ENCODE data around the gene MLLT6.

- TF ChIP-seq POLR2A (IDR thresholded peaks at IDR 0.05): no peak
- TF ChIP-seq, protein P1, sequence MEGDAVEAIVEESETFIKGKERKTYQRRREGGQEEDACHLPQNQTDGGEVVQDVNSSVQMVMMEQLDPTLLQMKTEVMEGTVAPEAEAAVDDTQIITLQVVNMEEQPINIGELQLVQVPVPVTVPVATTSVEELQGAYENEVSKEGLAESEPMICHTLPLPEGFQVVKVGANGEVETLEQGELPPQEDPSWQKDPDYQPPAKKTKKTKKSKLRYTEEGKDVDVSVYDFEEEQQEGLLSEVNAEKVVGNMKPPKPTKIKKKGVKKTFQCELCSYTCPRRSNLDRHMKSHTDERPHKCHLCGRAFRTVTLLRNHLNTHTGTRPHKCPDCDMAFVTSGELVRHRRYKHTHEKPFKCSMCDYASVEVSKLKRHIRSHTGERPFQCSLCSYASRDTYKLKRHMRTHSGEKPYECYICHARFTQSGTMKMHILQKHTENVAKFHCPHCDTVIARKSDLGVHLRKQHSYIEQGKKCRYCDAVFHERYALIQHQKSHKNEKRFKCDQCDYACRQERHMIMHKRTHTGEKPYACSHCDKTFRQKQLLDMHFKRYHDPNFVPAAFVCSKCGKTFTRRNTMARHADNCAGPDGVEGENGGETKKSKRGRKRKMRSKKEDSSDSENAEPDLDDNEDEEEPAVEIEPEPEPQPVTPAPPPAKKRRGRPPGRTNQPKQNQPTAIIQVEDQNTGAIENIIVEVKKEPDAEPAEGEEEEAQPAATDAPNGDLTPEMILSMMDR (IDR thresholded peaks at IDR 0.05): no peak
Measured at GRCh38 chr17:38741921-38742410, 36.9 kb downstream of the MLLT6 start.

Measured in heart left ventricle (tissue), 13 donors.